Thyroid gland (tissue), 4 donors: ENCODE data around the gene ACOX3.

Experiments used
- POLR2A ChIP-seq, 2 donors: fragments of 450-650 bp; IDR thresholded peaks; one replicate each; pipeline ENCODE4 v1.6.1; 2017; ENCODE audit warnings: antibody characterized with exemption in 2 of 2, mild to moderate bottlenecking in 2 of 2, moderate library complexity in 1 of 2
- TF ChIP-seq, protein P1 (sequence below), 6 experiments: fragments of 200-600 bp in 3 of 6; fragments of 450-650 bp in 3 of 6; sonication (generic) in 3 of 6; IDR thresholded peaks; one replicate each; pipeline ENCODE4 v1.5.1; 2016 to 2019; ENCODE audit warnings: antibody characterized with exemption in 6 of 6, mild to moderate bottlenecking in 2 of 6, inconsistent platforms in 1 of 6, moderate library complexity in 1 of 6

DNA sequence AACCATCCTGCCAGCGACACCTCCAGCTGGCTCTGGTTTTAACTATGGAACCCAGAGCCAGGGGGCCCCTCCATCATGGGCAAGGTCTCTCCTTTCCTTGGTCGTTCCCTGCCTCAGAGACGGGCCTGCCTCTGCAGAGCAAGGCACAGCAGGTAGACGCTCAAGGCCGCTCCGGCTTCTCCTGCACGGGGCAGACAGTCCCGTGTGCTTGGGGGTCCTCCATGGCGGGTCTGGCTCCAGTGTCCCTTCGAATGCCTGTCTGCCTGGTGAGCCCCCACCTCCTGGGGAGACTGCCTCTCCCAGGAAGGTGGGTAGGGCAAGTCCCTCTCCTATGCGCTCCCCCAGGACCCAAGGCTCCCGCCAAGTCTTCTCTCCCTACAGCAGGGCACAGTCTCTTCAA lies 71.5 kb downstream of the ACOX3 start:
- TF ChIP-seq, protein P1, sequence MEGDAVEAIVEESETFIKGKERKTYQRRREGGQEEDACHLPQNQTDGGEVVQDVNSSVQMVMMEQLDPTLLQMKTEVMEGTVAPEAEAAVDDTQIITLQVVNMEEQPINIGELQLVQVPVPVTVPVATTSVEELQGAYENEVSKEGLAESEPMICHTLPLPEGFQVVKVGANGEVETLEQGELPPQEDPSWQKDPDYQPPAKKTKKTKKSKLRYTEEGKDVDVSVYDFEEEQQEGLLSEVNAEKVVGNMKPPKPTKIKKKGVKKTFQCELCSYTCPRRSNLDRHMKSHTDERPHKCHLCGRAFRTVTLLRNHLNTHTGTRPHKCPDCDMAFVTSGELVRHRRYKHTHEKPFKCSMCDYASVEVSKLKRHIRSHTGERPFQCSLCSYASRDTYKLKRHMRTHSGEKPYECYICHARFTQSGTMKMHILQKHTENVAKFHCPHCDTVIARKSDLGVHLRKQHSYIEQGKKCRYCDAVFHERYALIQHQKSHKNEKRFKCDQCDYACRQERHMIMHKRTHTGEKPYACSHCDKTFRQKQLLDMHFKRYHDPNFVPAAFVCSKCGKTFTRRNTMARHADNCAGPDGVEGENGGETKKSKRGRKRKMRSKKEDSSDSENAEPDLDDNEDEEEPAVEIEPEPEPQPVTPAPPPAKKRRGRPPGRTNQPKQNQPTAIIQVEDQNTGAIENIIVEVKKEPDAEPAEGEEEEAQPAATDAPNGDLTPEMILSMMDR (IDR thresholded peaks at IDR 0.05): no peak
- TF ChIP-seq POLR2A (IDR thresholded peaks at IDR 0.05): no peak
